A204.1 (cell line): ENCODE results near the gene CDC42EP2.

ENCODE experiments used
- FAIRE-seq: peaks from 2 replicates; lab custom pipeline; 2012; peaks lifted over from hg19 to GRCh38; lab: Jason Lieb, UNC

The CDC42EP2 gene

GRCh38 chr11:65298131-65298535 lies 16.5 kb upstream of the CDC42EP2 start:
- no peak for FAIRE-seq

- FAIRE-seq = no peak
Measured at GRCh38 chr11:65298655-65299179, 15.9 kb upstream of the CDC42EP2 start.

GRCh38 chr11:65300621-65301275 lies 13.9 kb upstream of the CDC42EP2 start:
- no peak for FAIRE-seq

- no peak for FAIRE-seq
Measured at GRCh38 chr11:65301491-65302329, 13.0 kb upstream of the CDC42EP2 start.

GRCh38 chr11:65303555-65303954 lies 11.1 kb upstream of the CDC42EP2 start:
- FAIRE-seq = no peak

- FAIRE-seq = no peak
Measured at GRCh38 chr11:65304110-65304509, 10.6 kb upstream of the CDC42EP2 start.

- no peak for FAIRE-seq
Measured at GRCh38 chr11:65304613-65305012, 10.1 kb upstream of the CDC42EP2 start.

GRCh38 chr11:65305501-65306268 lies 9.0 kb upstream of the CDC42EP2 start:
- no peak for FAIRE-seq

GRCh38 chr11:65307298-65308229 lies 7.1 kb upstream of the CDC42EP2 start:
- no peak for FAIRE-seq

GRCh38 chr11:65308281-65308891 lies 6.3 kb upstream of the CDC42EP2 start:
- no peak for FAIRE-seq

GRCh38 chr11:65309006-65309405 lies 5.7 kb upstream of the CDC42EP2 start:
- no peak for FAIRE-seq

GRCh38 chr11:65310215-65310614 lies 4.5 kb upstream of the CDC42EP2 start:
- no peak for FAIRE-seq

- FAIRE-seq = no peak
Measured at GRCh38 chr11:65310736-65311135, 3.9 kb upstream of the CDC42EP2 start.

GRCh38 chr11:65311170-65311678 lies 3.4 kb upstream of the CDC42EP2 start:
- no peak for FAIRE-seq

GRCh38 chr11:65315204-65315865 lies 669 bp downstream of the CDC42EP2 start:
- no peak for FAIRE-seq

- FAIRE-seq = no peak
Measured at GRCh38 chr11:65315866-65316226, 1.2 kb downstream of the CDC42EP2 start.

GRCh38 chr11:65316227-65317024 lies 1.8 kb downstream of the CDC42EP2 start:
- no peak for FAIRE-seq

- FAIRE-seq = no peak
Measured at GRCh38 chr11:65317025-65317786, 2.5 kb downstream of the CDC42EP2 start.
